Esophagus squamous epithelium (tissue), 5 donors: Measurements from ENCODE around the gene KCNK10. TPM values are rescaled to one million over a fixed set of nuclear protein-coding genes. Genes with fewer than 3 reads are reported as not detected.
A peak's percentile ranks its signal among the peaks of the same experiment; 100 is the strongest.

ENCODE experiments used
- DNase-seq: peaks from one replicate; lab custom pipeline; 2025; lab: John Stamatoyannopoulos, UW
- H3K27ac ChIP-seq, 4 donors: fragments of 200-600 bp; sonication (generic); one replicate each; pipeline ENCODE4 v1.5.1; 2016 to 2019; ENCODE audit warnings: mild to moderate bottlenecking in 1 of 4
- H3K27me3 ChIP-seq, 4 donors: fragments of 200-600 bp; sonication (generic); 1 replicate in 3 of 4; 2 replicates in 1 of 4; pipeline versions ENCODE4 v1.5.1 to v1.6.0; 2017 to 2021; ENCODE audit warnings: antibody characterized with exemption in 1 of 4
- H3K36me3 ChIP-seq, 3 donors: fragments of 200-600 bp; sonication (generic); one replicate each; pipeline ENCODE4 v1.5.1; 2016 to 2019
- H3K4me1 ChIP-seq, 3 donors: fragments of 200-600 bp; sonication (generic); one replicate each; pipeline ENCODE4 v1.5.1; 2017 to 2019
- H3K4me3 ChIP-seq, 4 donors: fragments of 200-600 bp; sonication (generic); 1 replicate in 3 of 4; 2 replicates in 1 of 4; pipeline ENCODE4 v1.5.1; 2016 to 2019; ENCODE audit warnings: mild to moderate bottlenecking in 2 of 4, moderate library complexity in 1 of 4
- H3K9me3 ChIP-seq, 3 donors: fragments of 200-600 bp; sonication (generic); one replicate each; pipeline ENCODE4 v1.5.1; 2016 to 2019
- CTCF ChIP-seq, 6 experiments: fragments of 450-650 bp in 4 of 6; fragments of 200-600 bp in 2 of 6; sonication (generic) in 2 of 6; IDR thresholded peaks; one replicate each; pipeline ENCODE4 v1.5.1; 2016 to 2019; ENCODE audit warnings: antibody characterized with exemption in 6 of 6, mild to moderate bottlenecking in 4 of 6, moderate library complexity in 4 of 6
- POLR2A ChIP-seq, 4 donors: fragments of 450-650 bp; IDR thresholded peaks; one replicate each; pipeline ENCODE4 v1.6.1; 2017; ENCODE audit warnings: antibody characterized with exemption in 4 of 4, mild to moderate bottlenecking in 4 of 4, moderate library complexity in 3 of 4
- WGBS, 2 donors: methylation state at CpG; one replicate each; pipeline ENCODE4 v1.1.5; 2018; 5-methylcytosine and 5-hydroxymethylcytosine counted together
- intact Hi-C: fragments of 100-400 bp; cut with DNase I; formaldehyde crosslinking; loops from one replicate; pipeline ENCODE4 v1.15.0; 2022
- total RNA-seq, 4 donors: library from RNA; depleted of rRNA; stranded (reverse); fragments of >200 nt; gene quantifications; one replicate each; pipeline ENCODE4 v1.1.0, GENCODE V29; 2016
- donor health status: DM: yes; HTN: yes; CAD: no.

The KCNK10 gene
- total RNA-seq, 4 donors from 2014 or later = 0.57 to 4.7 (median 1.5) TPM

DNA sequence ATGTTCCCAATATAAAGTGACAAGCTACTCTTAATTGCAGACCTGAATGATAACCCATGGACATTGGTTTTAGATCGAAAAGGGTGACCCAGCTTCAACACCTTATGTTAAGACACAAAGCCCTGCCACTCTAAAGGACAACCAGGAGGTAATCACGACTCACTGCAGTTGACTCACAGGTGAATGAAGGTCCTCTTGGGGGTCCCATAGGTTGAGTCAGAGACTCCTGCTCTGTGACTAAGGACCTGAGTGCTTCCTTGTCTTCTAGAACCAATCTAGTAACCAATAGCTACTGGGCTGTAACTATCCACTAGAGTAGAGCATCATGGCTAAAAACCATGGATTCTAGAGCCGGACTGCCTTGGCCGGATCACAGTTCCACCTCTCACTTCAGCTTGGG, 73.8 kb downstream of the KCNK10 start:
- DNase-seq = no peak
- H3K4me1 ChIP-seq = peaks cover 0 to 41% (median 6%) of the 10 kb centered on the region in 3 donors
- TF ChIP-seq CTCF (IDR thresholded peaks at IDR 0.05) (no peak), POLR2A (IDR thresholded peaks at IDR 0.05) (no peak)
- H3K9me3 ChIP-seq = no peaks in the 10 kb centered on the region
- intact Hi-C loops = no loop called here
- H3K4me3 ChIP-seq = no peak overlapping the region
- H3K36me3 ChIP-seq = no peaks in the 10 kb centered on the region
- peak overlapping the region in 1 of 4 donors; percentile 36 for H3K27ac ChIP-seq
- WGBS, 2 donors = 64 to 72% methylated on average over 4 of the region's 4 CpGs
- H3K27me3 ChIP-seq = peaks cover 0 to 18% (median 0%) of the 10 kb centered on the region in 4 donors

DNA sequence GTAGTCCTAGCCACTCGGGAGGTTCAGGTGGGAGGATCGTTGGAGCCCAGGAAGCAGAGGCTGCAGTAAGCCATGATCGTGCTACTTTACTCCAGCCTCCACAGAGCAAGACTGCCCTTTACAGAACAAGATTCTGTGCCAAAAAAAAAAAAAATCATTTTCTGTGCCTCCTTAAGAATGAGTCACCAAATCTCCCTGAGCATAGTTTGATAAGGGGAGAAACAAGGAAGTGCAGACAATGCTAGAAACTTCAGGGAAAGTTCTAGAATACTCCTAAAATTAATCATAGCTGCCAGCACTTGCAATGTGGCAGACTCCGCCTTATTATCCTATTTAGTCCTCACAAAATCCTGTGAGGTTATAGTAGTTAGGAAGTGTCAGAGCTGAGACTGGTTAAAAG, 74.5 kb downstream of the KCNK10 start:
- intact Hi-C loops = no loop called here

GRCh38 chr14:88247228-88247627, 75.8 kb downstream of the KCNK10 start:
- Histone ChIP-seq H3K4me3 (no peak overlapping the region), H3K27me3 (peaks cover 0 to 18% (median 0%) of the 10 kb centered on the region in 4 donors), H3K36me3 (no peaks in the 10 kb centered on the region), H3K27ac (no peak overlapping the region), H3K4me1 (peaks cover 0 to 32% (median 2%) of the 10 kb centered on the region in 3 donors), H3K9me3 (no peaks in the 10 kb centered on the region)
- DNase-seq = no peak
- intact Hi-C loops = no loop called here
- WGBS, 2 donors = 73 to 85% methylated on average over 3 to 4 of the region's 4 CpGs
- TF ChIP-seq POLR2A (IDR thresholded peaks at IDR 0.05) = no peak
- no peak for TF ChIP-seq CTCF (IDR thresholded peaks at IDR 0.05)

More for the DNA sequence above, 74.5 kb downstream of the KCNK10 start:
- Histone ChIP-seq H3K4me3 (no peak overlapping the region), H3K36me3 (no peaks in the 10 kb centered on the region), H3K27me3 (peaks cover 0 to 18% (median 0%) of the 10 kb centered on the region in 4 donors), H3K27ac (no peak overlapping the region), H3K4me1 (peaks cover 0 to 41% (median 6%) of the 10 kb centered on the region in 3 donors), H3K9me3 (no peaks in the 10 kb centered on the region)
- TF ChIP-seq CTCF (IDR thresholded peaks at IDR 0.05) = no peak
- no peak for TF ChIP-seq POLR2A (IDR thresholded peaks at IDR 0.05)
- no peak for DNase-seq
- 31 to 67% methylated on average over 4 of the region's 4 CpGs for WGBS, 2 donors

GRCh38 chr14:88245321-88245720, 77.7 kb downstream of the KCNK10 start:
- H3K27ac ChIP-seq = no peak overlapping the region
- peaks cover 0 to 17% (median 0%) of the 10 kb centered on the region in 3 donors for H3K4me1 ChIP-seq
- WGBS, 2 donors = 51 to 52% methylated on average over 8 of the region's 8 CpGs
- peaks cover 0 to 18% (median 0%) of the 10 kb centered on the region in 4 donors for H3K27me3 ChIP-seq
- TF ChIP-seq CTCF (IDR thresholded peaks at IDR 0.05) (no peak), POLR2A (IDR thresholded peaks at IDR 0.05) (no peak)
- no peak for DNase-seq
- no peak overlapping the region for H3K4me3 ChIP-seq
- intact Hi-C loops = no loop called here
- no peaks in the 10 kb centered on the region for H3K36me3 ChIP-seq
- no peaks in the 10 kb centered on the region for H3K9me3 ChIP-seq

- Histone ChIP-seq H3K27me3 (peaks cover 0 to 18% (median 0%) of the 10 kb centered on the region in 4 donors), H3K9me3 (no peaks in the 10 kb centered on the region), H3K4me3 (no peak overlapping the region), H3K27ac (no peak overlapping the region), H3K36me3 (no peaks in the 10 kb centered on the region), H3K4me1 (peaks cover 0 to 8% (median 0%) of the 10 kb centered on the region in 3 donors)
- DNase-seq = no peak
- intact Hi-C loops = no loop called here
- WGBS, 2 donors = 29 to 37% methylated on average over 4 of the region's 4 CpGs
- no peak for TF ChIP-seq POLR2A (IDR thresholded peaks at IDR 0.05)
- no peak for TF ChIP-seq CTCF (IDR thresholded peaks at IDR 0.05)
These were observed 79.1 kb downstream of the KCNK10 start for GRCh38 chr14:88243946-88244345.
